GM06990 (cell line): Measurements from ENCODE around the gene KRTAP17-1.

Source experiments
- DNase-seq: peaks from one replicate; pipeline ENCODE4 v3.0.0-alpha.2; 2011; ENCODE audit not compliant: insufficient read length; ENCODE audit errors: extremely low read depth
- H3K27me3 ChIP-seq: replicated peaks from 2 replicates; pipeline ENCODE4 v1.6.0; 2011; ENCODE audit warnings: low read length; ENCODE audit not compliant: control insufficient read depth, insufficient read depth
- H3K36me3 ChIP-seq: 2 replicates; pipeline ENCODE4 v1.5.1; 2011; ENCODE audit warnings: low read length; ENCODE audit not compliant: control insufficient read depth, insufficient read depth
- H3K4me3 ChIP-seq: replicated peaks from 2 replicates; pipeline ENCODE4 v1.5.1; 2011; ENCODE audit warnings: low read depth, mild to moderate bottlenecking, control low read depth, low read length
- CTCF ChIP-seq: IDR thresholded peaks from 2 replicates; pipeline ENCODE4 v1.5.1; 2011; ENCODE audit warnings: low read length, control low read depth, mild to moderate bottlenecking, inconsistent platforms; ENCODE audit not compliant: insufficient read depth, poor library complexity, severe bottlenecking

The KRTAP17-1 gene

GRCh38 chr17:41340934-41341861, 25.7 kb upstream of the KRTAP17-1 start:
- Histone ChIP-seq H3K36me3 (no peaks in the 10 kb centered on the region), H3K4me3 (no peak overlapping the region), H3K27me3 (peaks cover 2% of the 10 kb centered on the region; the same call in 1 of the 2 replicates)
- TF ChIP-seq CTCF: no peak
- DNase-seq: no peak

GRCh38 chr17:41340494-41340893, 25.0 kb upstream of the KRTAP17-1 start:
- DNase-seq: no peak
- no peaks in the 10 kb centered on the region for H3K36me3 ChIP-seq
- H3K27me3 ChIP-seq: peaks cover 2% of the 10 kb centered on the region; the same call in 1 of the 2 replicates
- no peak overlapping the region for H3K4me3 ChIP-seq
- TF ChIP-seq CTCF: no peak

- H3K36me3 ChIP-seq: no peaks in the 10 kb centered on the region
- no peak for TF ChIP-seq CTCF
- no peak for DNase-seq
- peaks cover 2% of the 10 kb centered on the region; the same call in 1 of the 2 replicates for H3K27me3 ChIP-seq
- no peak overlapping the region for H3K4me3 ChIP-seq
Observed at GRCh38 chr17:41339571-41340172, 24.2 kb upstream of the KRTAP17-1 start.

- Histone ChIP-seq H3K36me3 (no peaks in the 10 kb centered on the region), H3K27me3 (no peaks in the 10 kb centered on the region; the same call in 1 of the 2 replicates), H3K4me3 (no peak overlapping the region)
- no peak for DNase-seq
- TF ChIP-seq CTCF: no peak
Observed at GRCh38 chr17:41338961-41339485, 23.5 kb upstream of the KRTAP17-1 start.

GRCh38 chr17:41335747-41336146, 20.2 kb upstream of the KRTAP17-1 start:
- TF ChIP-seq CTCF: no peak
- Histone ChIP-seq H3K4me3 (no peak overlapping the region), H3K36me3 (no peaks in the 10 kb centered on the region), H3K27me3 (no peaks in the 10 kb centered on the region; the same call in 1 of the 2 replicates)
- DNase-seq: no peak
